ENCODE measurements around the gene ALAD.
"Not testable (repeated sequence)": the region's sequence is repeated elsewhere in the genome, so short reads cannot be mapped to it uniquely, and the experiment has no call there.

Gene ALAD

GRCh38 chr9:113375057-113376023, 25.7 kb downstream of the ALAD start:
- H3K27ac ChIP-seq = no peak overlapping the region
- DNase-seq (ENCODE audit: low read depth, low spot score) = no peak

- DNase-seq (ENCODE audit: low read depth, low spot score) = no peak
- no peak overlapping the region for H3K27ac ChIP-seq
These were observed 27.2 kb downstream of the ALAD start for GRCh38 chr9:113373676-113374392.

GRCh38 chr9:113373256-113373655, 27.8 kb downstream of the ALAD start:
- H3K27ac ChIP-seq = no peak overlapping the region
- DNase-seq (ENCODE audit: low read depth, low spot score) = no peak

GRCh38 chr9:113372059-113372458, 29.0 kb downstream of the ALAD start:
- H3K27ac ChIP-seq = no peak overlapping the region

GRCh38 chr9:113370806-113371325, 30.2 kb downstream of the ALAD start:
- no peak for DNase-seq (ENCODE audit: low read depth, low spot score)
- no peak overlapping the region for H3K27ac ChIP-seq

More at GRCh38 chr9:113372059-113372458, 29.0 kb downstream of the ALAD start:
- no peak for DNase-seq (ENCODE audit: low read depth, low spot score)

- no peak for DNase-seq (ENCODE audit: low read depth, low spot score)
These were observed 31.3 kb downstream of the ALAD start for GRCh38 chr9:113369855-113370140.

GRCh38 chr9:113368982-113369854, 31.9 kb downstream of the ALAD start:
- DNase-seq (ENCODE audit: low read depth, low spot score) = no peak
- no peak overlapping the region for H3K27ac ChIP-seq

More at GRCh38 chr9:113369855-113370140, 31.3 kb downstream of the ALAD start:
- H3K27ac ChIP-seq = no peak overlapping the region

- H3K27ac ChIP-seq = no peak overlapping the region
- no peak for DNase-seq (ENCODE audit: low read depth, low spot score)
These were observed 32.6 kb downstream of the ALAD start for GRCh38 chr9:113368348-113368981.

- not testable (repeated sequence) for H3K27ac ChIP-seq; DNase-seq (ENCODE audit: low read depth, low spot score)
These were observed 35.4 kb downstream of the ALAD start for GRCh38 chr9:113365652-113366051.

GRCh38 chr9:113364951-113365350, 36.1 kb downstream of the ALAD start:
- H3K27ac ChIP-seq = no peak overlapping the region
- no peak for DNase-seq (ENCODE audit: low read depth, low spot score)

- DNase-seq (ENCODE audit: low read depth, low spot score) = no peak
- H3K27ac ChIP-seq = no peak overlapping the region
These were observed 37.7 kb downstream of the ALAD start for GRCh38 chr9:113363336-113363735.

- no peak overlapping the region for H3K27ac ChIP-seq
- no peak for DNase-seq (ENCODE audit: low read depth, low spot score)
These were observed 39.6 kb downstream of the ALAD start for GRCh38 chr9:113361304-113362018.

- no peak overlapping the region for H3K27ac ChIP-seq
- DNase-seq (ENCODE audit: low read depth, low spot score) = no peak
These were observed 40.7 kb downstream of the ALAD start for GRCh38 chr9:113360242-113360842.

GRCh38 chr9:113359385-113359784, 41.7 kb downstream of the ALAD start:
- no peak for DNase-seq (ENCODE audit: low read depth, low spot score)
- H3K27ac ChIP-seq = no peak overlapping the region

GRCh38 chr9:113356686-113357292, 44.3 kb downstream of the ALAD start:
- DNase-seq (ENCODE audit: low read depth, low spot score) = no peak
- no peak overlapping the region for H3K27ac ChIP-seq

- H3K27ac ChIP-seq = no peak overlapping the region
- DNase-seq (ENCODE audit: low read depth, low spot score) = no peak
These were observed 46.0 kb downstream of the ALAD start for GRCh38 chr9:113355040-113355596.

GRCh38 chr9:113352411-113352810, 48.7 kb downstream of the ALAD start:
- H3K27ac ChIP-seq = no peak overlapping the region
- DNase-seq (ENCODE audit: low read depth, low spot score) = no peak

- H3K27ac ChIP-seq = no peak overlapping the region
- no peak for DNase-seq (ENCODE audit: low read depth, low spot score)
These were observed 49.1 kb downstream of the ALAD start for GRCh38 chr9:113352006-113352405.
